HCT116 (cell line): Measurements from ENCODE around the gene TNRC6C. TPM values are rescaled to one million over a fixed set of nuclear protein-coding genes. Genes with fewer than 3 reads are reported as not detected.

Experiments
- ATAC-seq: fragments of 200-7000 bp; cut with Tn5 transposase; 2 replicates; pipeline ENCODE4 v1.9.1; 2020; ENCODE audit warnings: mild to moderate bottlenecking, moderate library complexity
- BruUV-seq: library from RNA; stranded (reverse); fragments of 400-500 nt; replicated peaks from 2 replicates; lab custom pipeline; 2021; lab: Mats Ljungman, UMichigan
- CTCF ChIA-PET: fragments of 300-600 bp; sonication (Branson Sonifier 250); formaldehyde crosslinking; loops from one replicate; lab custom pipeline; 2021; ENCODE audit warnings: antibody characterized with exemption; lab: Charles Lee
- POLR2A ChIA-PET: fragments of 300-600, 350-600 bp; sonication (Branson Sonifier 250); formaldehyde crosslinking; loops from one replicate; lab custom pipeline; 2021; ENCODE audit warnings: antibody characterized with exemption; lab: Charles Lee
- RAD21 ChIA-PET, 2 experiments: fragments of 300-600 bp; sonication (Branson Sonifier 250); formaldehyde crosslinking; loops; one replicate each; lab custom pipeline; 2023; ENCODE audit warnings: low total read pairs in 2 of 2; ENCODE audit not compliant: uncharacterized antibody in 2 of 2, unreplicated experiment in 2 of 2, low non-redundant PET in 1 of 2; lab: Charles Lee
- DNase-seq: peaks from one replicate; pipeline ENCODE4 v3.0.0-alpha.2; 2010; ENCODE audit warnings: low read depth, low spot score
- H2AFZ ChIP-seq: fragments of 200-600 bp; shearing (Covaris generic), sonication (generic); 2 replicates; pipeline ENCODE4 v1.6.1; 2017; ENCODE audit warnings: low read depth, mixed run types, mixed read lengths, antibody characterized with exemption, low read length; ENCODE audit not compliant: poor library complexity, severe bottlenecking
- H3K27ac ChIP-seq: 2 replicates; pipeline ENCODE4 v1.5.1; 2012; ENCODE audit warnings: low read depth, low read length
- H3K27me3 ChIP-seq: fragments of 200-600 bp; sonication (generic); 2 replicates; pipeline ENCODE4 v1.6.1; 2016; ENCODE audit warnings: mixed run types, low read length, mixed read lengths; ENCODE audit not compliant: insufficient read depth
- H3K36me3 ChIP-seq, 2 experiments: fragments of 200-500 bp in 1 of 2; fragments of 200-600 bp in 1 of 2; sonication (Bioruptor generic) in 1 of 2; sonication (generic) in 1 of 2; 2 replicates each; pipeline versions ENCODE4 v1.5.1 to v1.6.1; 2014 to 2016; ENCODE audit warnings: low read length in 2 of 2, inconsistent platforms in 1 of 2, mixed read lengths in 1 of 2, mixed run types in 1 of 2; ENCODE audit not compliant: insufficient read depth in 2 of 2, control insufficient read depth in 1 of 2
- H3K4me1 ChIP-seq, 2 experiments: fragments of 200-600 bp in 1 of 2; sonication (generic) in 1 of 2; 2 replicates each; pipeline versions ENCODE4 v1.5.1 to v1.6.1; 2012 to 2017; ENCODE audit warnings: low read length in 2 of 2, inconsistent platforms in 1 of 2, mild to moderate bottlenecking in 1 of 2, mixed read lengths in 1 of 2, mixed run types in 1 of 2, moderate library complexity in 1 of 2; ENCODE audit not compliant: insufficient read depth in 2 of 2, control insufficient read depth in 1 of 2
- H3K4me2 ChIP-seq: fragments of 200-600 bp; sonication (generic); 2 replicates; pipeline ENCODE4 v1.6.1; 2017; ENCODE audit warnings: mixed run types, low read length, mixed read lengths
- H3K4me3 ChIP-seq, 2 experiments: fragments of 200-600 bp in 1 of 2; sonication (generic) in 1 of 2; replicated peaks in 1 of 2; 2 replicates each; pipeline ENCODE4 v1.5.1; 2011 to 2016; ENCODE audit warnings: low read length in 2 of 2, control low read depth in 1 of 2, low read depth in 1 of 2, mild to moderate bottlenecking in 1 of 2, mixed read lengths in 1 of 2, mixed run types in 1 of 2
- H3K79me2 ChIP-seq: fragments of 200-600 bp; sonication (generic); 2 replicates; pipeline ENCODE4 v1.6.1; 2017; ENCODE audit warnings: mild to moderate bottlenecking, mixed run types, low read length, moderate library complexity, mixed read lengths; ENCODE audit not compliant: insufficient read depth
- H3K9ac ChIP-seq: fragments of 200-600 bp; sonication (generic); 2 replicates; pipeline ENCODE4 v1.6.1; 2016; ENCODE audit warnings: low read length, mixed read lengths
- H3K9me2 ChIP-seq: fragments of 200-600 bp; sonication (generic), shearing (Covaris generic); 2 replicates; pipeline ENCODE4 v1.6.1; 2017; ENCODE audit warnings: mixed run types, mild to moderate bottlenecking, moderate library complexity; ENCODE audit not compliant: insufficient read depth
- H3K9me3 ChIP-seq, 2 experiments: fragments of 200-500 bp in 1 of 2; fragments of 200-600 bp in 1 of 2; sonication (Bioruptor generic) in 1 of 2; sonication (generic) in 1 of 2; 2 replicates each; pipeline ENCODE4 v1.6.1; 2014 to 2017; ENCODE audit warnings: low read length in 2 of 2, mixed read lengths in 2 of 2, inconsistent platforms in 1 of 2, low read depth in 1 of 2, mild to moderate bottlenecking in 1 of 2, mixed run types in 1 of 2, moderate library complexity in 1 of 2; ENCODE audit not compliant: control insufficient read depth in 1 of 2, insufficient read depth in 1 of 2
- H4K20me1 ChIP-seq: fragments of 200-600 bp; sonication (generic), shearing (Covaris generic); 2 replicates; pipeline ENCODE4 v1.6.1; 2017; ENCODE audit warnings: mixed run types, mild to moderate bottlenecking, moderate library complexity; ENCODE audit not compliant: insufficient read depth
- ATF3 ChIP-seq: IDR thresholded peaks from 2 replicates; pipeline ENCODE4 v1.6.1; 2012
- CTCF ChIP-seq, 3 experiments: fragments of 200-600 bp in 1 of 3; sonication (generic) in 1 of 3; IDR thresholded peaks in 2 of 3; conservative IDR thresholded peaks in 1 of 3; 2 replicates each; pipeline ENCODE4 v1.5.1; 2012 to 2017; ENCODE audit warnings: low read depth in 2 of 3, low read length in 2 of 3, antibody characterized with exemption in 1 of 3, borderline replicate concordance in 1 of 3, control low read depth in 1 of 3, mild to moderate bottlenecking in 1 of 3, mixed read lengths in 1 of 3, mixed run types in 1 of 3, moderate library complexity in 1 of 3; ENCODE audit not compliant: insufficient read depth in 1 of 3
- ELF1 ChIP-seq: IDR thresholded peaks from 2 replicates; pipeline ENCODE4 v1.6.1; 2012; ENCODE audit warnings: low read depth, borderline replicate concordance
- EZH2phosphoT487 ChIP-seq: fragments of 200-600 bp; IDR thresholded peaks from 2 replicates; pipeline ENCODE4 v1.6.1; 2018; ENCODE audit warnings: antibody characterized with exemption, borderline replicate concordance
- FOSL1 ChIP-seq: IDR thresholded peaks from 2 replicates; pipeline ENCODE4 v1.6.1; 2012; ENCODE audit warnings: low read depth
- POLR2AphosphoS5 ChIP-seq: IDR thresholded peaks from 2 replicates; pipeline ENCODE4 v1.6.1; 2011; ENCODE audit warnings: mild to moderate bottlenecking, low read depth, low read length, moderate library complexity
- SIN3A ChIP-seq: IDR thresholded peaks from 2 replicates; pipeline ENCODE4 v1.6.1; 2012; ENCODE audit warnings: low read depth
- SRF ChIP-seq: IDR thresholded peaks from 2 replicates; pipeline ENCODE4 v1.6.1; 2012; ENCODE audit warnings: low read depth
- ZFX ChIP-seq: fragments of 450-650 bp; IDR thresholded peaks from 2 replicates; pipeline ENCODE4 v1.6.1; 2017
- intact Hi-C: fragments of 100-400 bp; cut with micrococcal nuclease; formaldehyde crosslinking; loops from 2 replicates; pipeline ENCODE4 v1.10.0; 2022
- total RNA-seq: library from RNA; stranded (reverse); gene quantifications from one replicate; pipeline ENCODE4 v1.2.1, GENCODE V29; 2021; ENCODE audit not compliant: unreplicated experiment

TNRC6C gene
- total RNA-seq, 1 experiment from 2014 or later = 23.4 TPM

- no peak for TF ChIP-seq CTCF (IDR thresholded peaks at IDR 0.05 in 2 of 3, conservative IDR thresholded peaks at IDR 0.05 in 1 of 3; ENCODE audit: borderline replicate concordance in 1 of 3, insufficient read depth in 1 of 3, low read depth in 2 of 3, low read length in 2 of 3)
- no peak for TF ChIP-seq ATF3
- no peak for TF ChIP-seq ELF1
Observed at GRCh38 chr17:78088529-78088928, 130.0 kb downstream of the TNRC6C start (continued).

- Histone ChIP-seq H3K4me1 (no peaks in the 10 kb centered on the region), H3K36me3 (peaks cover 12 to 39% of the 10 kb centered on the region in 2 experiments; a peak in 3 of 4 replicates)
- ChIA-PET POLR2A (no interaction called here), CTCF (interaction anchor here (1.2 kb wide), 1 partner anchor 20 kb away, joined by 3 read pairs; no protein-coding TSS in a partner anchor)
- intact Hi-C loops = loop anchor here (10.0 kb wide), 1 partner anchor 335 kb away; no protein-coding TSS in a partner anchor
- TF ChIP-seq FOSL1 = no peak
- TF ChIP-seq POLR2AphosphoS5 = no peak
- TF ChIP-seq EZH2phosphoT487 = no peak
- TF ChIP-seq ZFX = 0 out of 2 replicates have a peak, but pooled peaks have one; percentile 12
- TF ChIP-seq SRF = no peak
- no peak for TF ChIP-seq SIN3A
- TF ChIP-seq CTCF (IDR thresholded peaks at IDR 0.05 in 2 of 3, conservative IDR thresholded peaks at IDR 0.05 in 1 of 3; ENCODE audit: borderline replicate concordance in 1 of 3, insufficient read depth in 1 of 3, low read depth in 2 of 3, low read length in 2 of 3) = no peak
- TF ChIP-seq, all 23 proteins: peak for 1
- Histone ChIP-seq H2AFZ (no peak overlapping the region), H3K79me2 (no peaks in the 10 kb centered on the region), H3K27me3 (no peaks in the 10 kb centered on the region), H3K27ac (no peak overlapping the region), H4K20me1 (no peaks in the 10 kb centered on the region), H3K9me3 (no peaks in the 10 kb centered on the region), H3K4me2 (no peak overlapping the region), H3K9me2 (no peaks in the 10 kb centered on the region), H3K4me3 (no peak overlapping the region), H3K9ac (no peak overlapping the region)
- ATAC-seq (no peak), DNase-seq (no peak)
- BruUV-seq = no TSS peak
- RAD21 ChIA-PET = no interaction called here
Observed at GRCh38 chr17:78089576-78090281, 131.2 kb downstream of the TNRC6C start.
